Adrenal gland (tissue), 5 donors: ENCODE measurements around the gene LNPK.

Experiments used
- CTCF ChIP-seq, 6 experiments: fragments of 450-650 bp in 4 of 6; fragments of 200-600 bp in 2 of 6; sonication (generic) in 1 of 6; IDR thresholded peaks; 1 replicate in 5 of 6; 2 replicates in 1 of 6; pipeline versions ENCODE4 v1.5.1 to v1.8.0; 2016 to 2021; ENCODE audit warnings: antibody characterized with exemption in 6 of 6, mild to moderate bottlenecking in 2 of 6, moderate library complexity in 1 of 6
- POLR2A ChIP-seq, 2 donors: fragments of 450-650 bp; IDR thresholded peaks; one replicate each; pipeline ENCODE4 v1.6.1; 2017; ENCODE audit warnings: antibody characterized with exemption in 2 of 2, mild to moderate bottlenecking in 2 of 2, moderate library complexity in 1 of 2
- donor health status: DM: no; HTN: no; CAD: no.

GRCh38 chr2:175976391-175977157 lies 25.5 kb downstream of the LNPK start:
- TF ChIP-seq CTCF (IDR thresholded peaks at IDR 0.05) (no peak), POLR2A (IDR thresholded peaks at IDR 0.05) (no peak)
